PFSK-1 (cell line): ENCODE results near the gene GUCY1A2.

ENCODE experiments used
- POLR2AphosphoS5 ChIP-seq: IDR thresholded peaks from 2 replicates; pipeline ENCODE4 v1.6.1; 2012; ENCODE audit warnings: low read depth, mild to moderate bottlenecking, control low read depth, low read length, moderate library complexity
- SIN3A ChIP-seq: IDR thresholded peaks from 2 replicates; pipeline ENCODE4 v1.6.1; 2012; ENCODE audit warnings: mild to moderate bottlenecking, low read length, moderate library complexity, borderline replicate concordance; ENCODE audit not compliant: insufficient read depth
- TAF1 ChIP-seq: IDR thresholded peaks from 2 replicates; pipeline ENCODE4 v1.6.1; 2012; ENCODE audit warnings: low read length, control low read depth, borderline replicate concordance; ENCODE audit not compliant: insufficient read depth

DNA sequence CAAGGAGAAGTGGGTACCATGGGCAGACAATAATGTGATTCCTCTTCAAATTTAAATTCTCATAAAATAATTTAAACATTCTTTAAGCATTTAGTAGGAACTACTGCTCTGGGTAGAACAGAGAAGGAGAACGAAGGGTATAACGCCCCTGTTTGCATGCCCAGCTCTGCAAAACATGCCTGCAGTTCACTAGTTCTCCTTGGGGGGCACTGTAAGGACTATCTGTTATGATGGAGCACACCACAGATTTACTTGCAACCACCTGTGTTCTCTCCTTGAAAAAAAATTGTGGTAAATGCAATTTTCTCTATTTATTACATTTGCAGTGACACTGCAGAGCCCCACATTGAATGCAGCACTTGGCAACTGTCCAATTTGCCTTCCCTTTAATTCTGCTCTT, 100.3 kb downstream of the GUCY1A2 start:
- no peak for TF ChIP-seq POLR2AphosphoS5
- no peak for TF ChIP-seq SIN3A
- no peak for TF ChIP-seq TAF1
